Right hindlimb (tissue), 1 donor: Measurements from ENCODE around the gene CRACDL.
A peak's percentile ranks its signal among the peaks of the same experiment; 100 is the strongest.

Experiments
- DNase-seq: peaks from one replicate; pipeline ENCODE4 v3.0.0-alpha.2; 2018

Gene CRACDL

GRCh38 chr2:98821629-98822135 lies 114.3 kb downstream of the CRACDL start:
- DNase-seq: no peak

- no peak for DNase-seq
These were observed 116.7 kb downstream of the CRACDL start for GRCh38 chr2:98819231-98819766.

- DNase-seq: no peak
These were observed 117.9 kb downstream of the CRACDL start for GRCh38 chr2:98818164-98818563.

- no peak for DNase-seq
These were observed 119.7 kb downstream of the CRACDL start for GRCh38 chr2:98816281-98816680.

GRCh38 chr2:98815795-98816194 lies 120.2 kb downstream of the CRACDL start:
- DNase-seq: no peak

- no peak for DNase-seq
These were observed 124.3 kb downstream of the CRACDL start for GRCh38 chr2:98811766-98812165.

- DNase-seq: no peak
These were observed 125.5 kb downstream of the CRACDL start for GRCh38 chr2:98810588-98810928.

- no peak for DNase-seq
These were observed 126.0 kb downstream of the CRACDL start for GRCh38 chr2:98809878-98810587.

- no peak for DNase-seq
These were observed 126.9 kb downstream of the CRACDL start for GRCh38 chr2:98809116-98809515.

GRCh38 chr2:98808546-98808945 lies 127.5 kb downstream of the CRACDL start:
- no peak for DNase-seq

- no peak for DNase-seq
These were observed 128.1 kb downstream of the CRACDL start for GRCh38 chr2:98807929-98808328.

- DNase-seq: no peak
These were observed 128.8 kb downstream of the CRACDL start for GRCh38 chr2:98807221-98807620.

GRCh38 chr2:98806236-98806697 lies 129.8 kb downstream of the CRACDL start:
- DNase-seq: peak; percentile 82

- no peak for DNase-seq
These were observed 130.4 kb downstream of the CRACDL start for GRCh38 chr2:98805412-98806171.

GRCh38 chr2:98804736-98805135 lies 131.3 kb downstream of the CRACDL start:
- DNase-seq: no peak

- no peak for DNase-seq
These were observed 131.8 kb downstream of the CRACDL start for GRCh38 chr2:98804265-98804650.

GRCh38 chr2:98803405-98804264 lies 132.4 kb downstream of the CRACDL start:
- no peak for DNase-seq

GRCh38 chr2:98802344-98802743 lies 133.7 kb downstream of the CRACDL start:
- no peak for DNase-seq

- DNase-seq: no peak
These were observed 134.1 kb downstream of the CRACDL start for GRCh38 chr2:98801921-98802321.

GRCh38 chr2:98801286-98801685 lies 134.7 kb downstream of the CRACDL start:
- no peak for DNase-seq

GRCh38 chr2:98800330-98801064 lies 135.5 kb downstream of the CRACDL start:
- DNase-seq: no peak
